Body of pancreas (tissue), 4 donors: ENCODE data around the gene GTF2A1.

Experiments
- CTCF ChIP-seq, 7 experiments: fragments of 450-650 bp in 4 of 7; fragments of 200-600 bp in 3 of 7; sonication (generic) in 3 of 7; IDR thresholded peaks; one replicate each; pipeline ENCODE4 v1.5.1; 2016 to 2019; ENCODE audit warnings: antibody characterized with exemption in 7 of 7
- POLR2A ChIP-seq, 3 donors: fragments of 450-650 bp; IDR thresholded peaks; one replicate each; pipeline ENCODE4 v1.6.1; 2016; ENCODE audit warnings: antibody characterized with exemption in 3 of 3, mild to moderate bottlenecking in 2 of 3

- TF ChIP-seq CTCF (IDR thresholded peaks at IDR 0.05) (no peak), POLR2A (IDR thresholded peaks at IDR 0.05) (no peak)
Measured at GRCh38 chr14:81200054-81200453, 20.7 kb downstream of the GTF2A1 start.
